ENCODE measurements around the gene PLS1.
"Not testable (repeated sequence)": the region's sequence is repeated elsewhere in the genome, so short reads cannot be mapped to it uniquely, and the experiment has no call there.

PLS1 gene

GRCh38 chr3:142563496-142563997, 32.6 kb upstream of the PLS1 start:
- Histone ChIP-seq H4K5ac (ENCODE audit: low read length) (no peak overlapping the region), H3K4ac (ENCODE audit: low read depth, low read length) (no peak overlapping the region), H3K23ac (ENCODE audit: low read length) (no peak overlapping the region), H3K4me1 (ENCODE audit: control insufficient read depth, low read depth, low read length) (no peaks in the 10 kb centered on the region), H3K4me3 (ENCODE audit: low read length) (no peak overlapping the region), H3K27ac (ENCODE audit: low read depth, low read length) (no peak overlapping the region), H3K79me1 (ENCODE audit: low read length) (no peaks in the 10 kb centered on the region), H2BK5ac (ENCODE audit: low read length) (no peak overlapping the region), H2BK120ac (ENCODE audit: low read depth, low read length) (no peak overlapping the region), H4K8ac (ENCODE audit: low read depth, low read length) (no peak overlapping the region), H3K36me3 (ENCODE audit: control insufficient read depth, insufficient read depth, low read length) (no peaks in the 10 kb centered on the region), H2BK15ac (replicated peaks; ENCODE audit: low read depth) (no peak overlapping the region), H3K4me2 (ENCODE audit: low read length) (no peak overlapping the region), H3K27me3 (ENCODE audit: insufficient read depth, low read length, poor library complexity) (no peaks in the 10 kb centered on the region), H2AK5ac (ENCODE audit: low read length) (no peak overlapping the region), H3K79me2 (ENCODE audit: control insufficient read depth, insufficient read depth, low read length) (no peaks in the 10 kb centered on the region), H3K56ac (ENCODE audit: low read length) (no peak overlapping the region), H3K9ac (ENCODE audit: low read length) (no peak overlapping the region), H3K18ac (ENCODE audit: low read length) (no peak overlapping the region)
- no peak for DNase-seq
- no CpG with 5 or more reads among the region's 4 CpGs for WGBS (ENCODE audit: extremely low coverage, insufficient coverage, low lambda C conversion rate)

- Histone ChIP-seq H4K5ac (ENCODE audit: low read length) (no peak overlapping the region), H3K18ac (ENCODE audit: low read length) (no peak overlapping the region), H3K36me3 (ENCODE audit: control insufficient read depth, insufficient read depth, low read length) (no peaks in the 10 kb centered on the region), H3K79me1 (ENCODE audit: low read length) (no peaks in the 10 kb centered on the region), H3K9ac (ENCODE audit: low read length) (no peak overlapping the region), H3K79me2 (ENCODE audit: control insufficient read depth, insufficient read depth, low read length) (no peaks in the 10 kb centered on the region), H3K4me2 (ENCODE audit: low read length) (no peak overlapping the region), H3K27me3 (ENCODE audit: insufficient read depth, low read length, poor library complexity) (no peaks in the 10 kb centered on the region), H3K56ac (ENCODE audit: low read length) (no peak overlapping the region), H3K23ac (ENCODE audit: low read length) (no peak overlapping the region), H2BK15ac (replicated peaks; ENCODE audit: low read depth) (no peak overlapping the region), H2BK5ac (ENCODE audit: low read length) (no peak overlapping the region), H3K4me1 (ENCODE audit: control insufficient read depth, low read depth, low read length) (no peaks in the 10 kb centered on the region), H2BK120ac (ENCODE audit: low read depth, low read length) (no peak overlapping the region), H3K4ac (ENCODE audit: low read depth, low read length) (no peak overlapping the region), H3K27ac (ENCODE audit: low read depth, low read length) (no peak overlapping the region), H2AK5ac (ENCODE audit: low read length) (no peak overlapping the region), H4K8ac (ENCODE audit: low read depth, low read length) (no peak overlapping the region), H3K4me3 (ENCODE audit: low read length) (no peak overlapping the region)
- DNase-seq, result no peak
- WGBS (ENCODE audit: extremely low coverage, insufficient coverage, low lambda C conversion rate), result no CpG with 5 or more reads among the region's 3 CpGs
These were observed 30.1 kb upstream of the PLS1 start for GRCh38 chr3:142566096-142566495.

- Histone ChIP-seq H2BK15ac (replicated peaks; ENCODE audit: low read depth) (no peak overlapping the region), H3K79me2 (ENCODE audit: control insufficient read depth, insufficient read depth, low read length) (no peaks in the 10 kb centered on the region), H4K8ac (ENCODE audit: low read depth, low read length) (no peak overlapping the region), H4K5ac (ENCODE audit: low read length) (no peak overlapping the region), H3K27ac (ENCODE audit: low read depth, low read length) (no peak overlapping the region), H3K9ac (ENCODE audit: low read length) (no peak overlapping the region), H3K79me1 (ENCODE audit: low read length) (no peaks in the 10 kb centered on the region), H2AK5ac (ENCODE audit: low read length) (no peak overlapping the region), H3K23ac (ENCODE audit: low read length) (no peak overlapping the region), H3K56ac (ENCODE audit: low read length) (no peak overlapping the region), H3K4me2 (ENCODE audit: low read length) (no peak overlapping the region), H2BK120ac (ENCODE audit: low read depth, low read length) (no peak overlapping the region), H3K4me1 (ENCODE audit: control insufficient read depth, low read depth, low read length) (no peaks in the 10 kb centered on the region), H3K36me3 (ENCODE audit: control insufficient read depth, insufficient read depth, low read length) (no peaks in the 10 kb centered on the region), H3K4ac (ENCODE audit: low read depth, low read length) (no peak overlapping the region), H2BK5ac (ENCODE audit: low read length) (no peak overlapping the region), H3K4me3 (ENCODE audit: low read length) (no peak overlapping the region), H3K18ac (ENCODE audit: low read length) (no peak overlapping the region), H3K27me3 (ENCODE audit: insufficient read depth, low read length, poor library complexity) (no peaks in the 10 kb centered on the region)
- WGBS (ENCODE audit: extremely low coverage, insufficient coverage, low lambda C conversion rate), result no CpG with 5 or more reads among the region's 21 CpGs
- no peak for DNase-seq
These were observed 27.7 kb upstream of the PLS1 start for GRCh38 chr3:142568393-142569017.

DNA sequence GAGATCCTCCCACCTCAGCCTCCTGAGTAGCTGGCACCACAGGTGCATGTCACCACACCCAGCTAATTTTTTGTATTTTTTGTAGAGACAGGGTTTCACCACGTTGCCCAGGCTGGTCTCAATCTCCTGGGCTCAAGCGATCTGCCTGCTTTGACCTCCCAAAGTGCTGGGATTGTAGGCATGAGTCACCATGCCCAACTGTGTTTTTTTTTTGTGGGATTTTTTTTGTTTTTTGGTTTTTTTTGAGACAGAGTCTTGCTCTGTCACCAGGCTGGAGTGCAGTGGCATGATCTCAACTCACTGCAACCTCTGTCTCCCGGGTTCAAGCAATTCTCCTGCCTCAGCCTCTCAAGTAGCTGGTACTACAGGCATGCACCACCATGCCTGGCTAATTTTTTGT, 26.8 kb upstream of the PLS1 start:
- H3K56ac ChIP-seq (ENCODE audit: low read length); H2BK5ac ChIP-seq (ENCODE audit: low read length); H2BK120ac ChIP-seq (ENCODE audit: low read depth, low read length); H3K79me1 ChIP-seq (ENCODE audit: low read length); H3K4me1 ChIP-seq (ENCODE audit: control insufficient read depth, low read depth, low read length); H3K27ac ChIP-seq (ENCODE audit: low read depth, low read length); H4K5ac ChIP-seq (ENCODE audit: low read length); H3K23ac ChIP-seq (ENCODE audit: low read length); H3K4ac ChIP-seq (ENCODE audit: low read depth, low read length); H3K4me2 ChIP-seq (ENCODE audit: low read length); H2BK15ac ChIP-seq (replicated peaks; ENCODE audit: low read depth); H3K9ac ChIP-seq (ENCODE audit: low read length); H3K79me2 ChIP-seq (ENCODE audit: control insufficient read depth, insufficient read depth, low read length); DNase-seq; H3K36me3 ChIP-seq (ENCODE audit: control insufficient read depth, insufficient read depth, low read length); H4K8ac ChIP-seq (ENCODE audit: low read depth, low read length); H3K4me3 ChIP-seq (ENCODE audit: low read length); H3K18ac ChIP-seq (ENCODE audit: low read length); H2AK5ac ChIP-seq (ENCODE audit: low read length); H3K27me3 ChIP-seq (ENCODE audit: insufficient read depth, low read length, poor library complexity): not testable (repeated sequence)
- WGBS (ENCODE audit: extremely low coverage, insufficient coverage, low lambda C conversion rate), result no CpG with 5 or more reads among the region's 3 CpGs

- not testable (repeated sequence) for H3K23ac ChIP-seq (ENCODE audit: low read length); H3K4me2 ChIP-seq (ENCODE audit: low read length); H3K27me3 ChIP-seq (ENCODE audit: insufficient read depth, low read length, poor library complexity); H2BK15ac ChIP-seq (replicated peaks; ENCODE audit: low read depth); H3K79me2 ChIP-seq (ENCODE audit: control insufficient read depth, insufficient read depth, low read length); H3K4me3 ChIP-seq (ENCODE audit: low read length); DNase-seq; H2BK120ac ChIP-seq (ENCODE audit: low read depth, low read length); H4K5ac ChIP-seq (ENCODE audit: low read length); H4K8ac ChIP-seq (ENCODE audit: low read depth, low read length); H2BK5ac ChIP-seq (ENCODE audit: low read length); H3K18ac ChIP-seq (ENCODE audit: low read length); H3K9ac ChIP-seq (ENCODE audit: low read length); H3K4me1 ChIP-seq (ENCODE audit: control insufficient read depth, low read depth, low read length); H3K4ac ChIP-seq (ENCODE audit: low read depth, low read length); H3K79me1 ChIP-seq (ENCODE audit: low read length); H2AK5ac ChIP-seq (ENCODE audit: low read length); H3K27ac ChIP-seq (ENCODE audit: low read depth, low read length); H3K56ac ChIP-seq (ENCODE audit: low read length); H3K36me3 ChIP-seq (ENCODE audit: control insufficient read depth, insufficient read depth, low read length)
- WGBS (ENCODE audit: extremely low coverage, insufficient coverage, low lambda C conversion rate), result no CpG with 5 or more reads among the region's 3 CpGs
These were observed 22.0 kb upstream of the PLS1 start for GRCh38 chr3:142574223-142574622.

DNA sequence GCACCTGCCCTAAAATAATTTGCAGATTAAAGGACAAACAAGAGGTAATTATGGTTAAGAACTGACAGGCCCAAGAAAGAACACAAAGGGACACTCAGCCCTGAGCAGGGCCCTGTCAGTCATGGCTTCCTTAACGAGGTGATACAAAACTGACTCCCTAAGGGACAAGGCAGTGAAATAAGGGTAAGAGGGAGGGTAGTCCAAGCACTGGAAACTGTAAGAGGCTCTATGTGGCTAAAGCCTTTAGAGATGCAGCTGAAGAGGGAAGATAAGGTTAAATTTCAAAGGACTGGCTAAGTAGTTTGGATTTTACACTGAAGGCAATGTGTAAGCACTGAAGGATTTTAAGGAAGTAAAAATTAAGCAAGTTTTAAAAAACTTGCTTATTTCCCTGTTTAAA, 21.5 kb upstream of the PLS1 start:
- H3K36me3 ChIP-seq (ENCODE audit: control insufficient read depth, insufficient read depth, low read length), result no peaks in the 10 kb centered on the region
- H3K56ac ChIP-seq (ENCODE audit: low read length), result no peak overlapping the region
- H3K79me1 ChIP-seq (ENCODE audit: low read length), result no peaks in the 10 kb centered on the region
- DNase-seq, result no peak
- no peak overlapping the region for H3K4me3 ChIP-seq (ENCODE audit: low read length)
- no peak overlapping the region for H3K18ac ChIP-seq (ENCODE audit: low read length)
- no peak overlapping the region for H3K27ac ChIP-seq (ENCODE audit: low read depth, low read length)
- no peak overlapping the region for H2BK5ac ChIP-seq (ENCODE audit: low read length)
- no peak overlapping the region for H3K23ac ChIP-seq (ENCODE audit: low read length)
- H3K27me3 ChIP-seq (ENCODE audit: insufficient read depth, low read length, poor library complexity), result no peaks in the 10 kb centered on the region
- no peak overlapping the region for H3K9ac ChIP-seq (ENCODE audit: low read length)
- no peaks in the 10 kb centered on the region for H3K4me1 ChIP-seq (ENCODE audit: control insufficient read depth, low read depth, low read length)
- H2AK5ac ChIP-seq (ENCODE audit: low read length), result no peak overlapping the region
- no peak overlapping the region for H4K5ac ChIP-seq (ENCODE audit: low read length)
- H3K4me2 ChIP-seq (ENCODE audit: low read length), result no peak overlapping the region
- no peak overlapping the region for H2BK15ac ChIP-seq (replicated peaks; ENCODE audit: low read depth)
- H4K8ac ChIP-seq (ENCODE audit: low read depth, low read length), result no peak overlapping the region
- peaks cover 5% of the 10 kb centered on the region for H3K79me2 ChIP-seq (ENCODE audit: control insufficient read depth, insufficient read depth, low read length)
- WGBS (ENCODE audit: extremely low coverage, insufficient coverage, low lambda C conversion rate), result no CpG with 5 or more reads among the region's 1 CpG
- H2BK120ac ChIP-seq (ENCODE audit: low read depth, low read length), result no peak overlapping the region
- no peak overlapping the region for H3K4ac ChIP-seq (ENCODE audit: low read depth, low read length)
